ENCODE results near the gene TRAPPC2L.

The TRAPPC2L gene

DNA sequence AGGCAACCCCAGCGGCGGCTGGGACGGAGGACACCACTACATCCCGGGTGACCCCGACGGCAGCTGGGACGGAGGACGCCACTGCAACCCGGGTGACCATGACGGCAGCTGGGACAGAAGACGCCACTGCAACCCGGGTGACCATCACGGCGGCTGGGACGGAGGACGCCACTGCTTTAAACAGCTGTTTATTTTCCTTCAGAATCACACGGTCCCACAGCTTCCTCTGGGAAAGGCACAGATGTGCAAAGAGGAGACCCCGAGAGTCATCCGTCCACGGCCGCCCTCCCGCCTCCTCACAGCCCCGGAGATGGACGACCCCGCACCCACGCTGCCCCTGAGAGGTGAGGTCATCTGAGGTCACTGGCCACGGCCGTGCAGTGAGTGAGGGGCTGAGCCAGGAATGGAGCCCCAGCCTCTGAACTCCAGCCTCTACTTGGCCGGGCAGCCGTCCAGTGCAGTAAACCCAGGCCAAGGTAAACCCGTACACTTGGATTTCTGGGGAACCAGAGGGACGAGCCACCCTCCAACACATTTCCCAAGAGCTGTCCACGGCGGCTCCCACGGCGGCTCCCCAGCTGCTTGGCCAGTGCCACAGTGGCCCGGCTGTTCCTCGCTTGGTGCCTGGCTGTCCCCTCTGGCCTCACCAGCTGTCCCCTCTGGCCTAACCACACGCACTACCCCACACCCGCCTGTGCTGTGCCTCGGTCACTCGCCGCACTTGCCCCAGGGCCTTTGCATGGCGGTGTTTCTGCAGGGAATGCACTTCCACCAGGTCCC is 52.7 kb downstream of the TRAPPC2L start:
- no peaks in the 10 kb centered on the region for H3K27me3 ChIP-seq (replicated peaks; ENCODE audit: control insufficient read depth, insufficient read depth, low read length, poor library complexity, severe bottlenecking)
- DNase-seq = no peak
- no peaks in the 10 kb centered on the region for H3K4me1 ChIP-seq (ENCODE audit: control insufficient read depth, insufficient read depth, low read length, poor library complexity, severe bottlenecking)
- H3K9me3 ChIP-seq (ENCODE audit: control insufficient read depth, low read length) = no peaks in the 10 kb centered on the region
- H3K27ac ChIP-seq (ENCODE audit: insufficient read depth, low read length, poor library complexity, severe bottlenecking) = no peak overlapping the region
- H3K4me3 ChIP-seq (ENCODE audit: insufficient read depth, low read depth, low read length, poor library complexity, severe bottlenecking) = no peak overlapping the region
- no peaks in the 10 kb centered on the region for H3K36me3 ChIP-seq (ENCODE audit: control insufficient read depth, insufficient read depth, low read length)

DNA sequence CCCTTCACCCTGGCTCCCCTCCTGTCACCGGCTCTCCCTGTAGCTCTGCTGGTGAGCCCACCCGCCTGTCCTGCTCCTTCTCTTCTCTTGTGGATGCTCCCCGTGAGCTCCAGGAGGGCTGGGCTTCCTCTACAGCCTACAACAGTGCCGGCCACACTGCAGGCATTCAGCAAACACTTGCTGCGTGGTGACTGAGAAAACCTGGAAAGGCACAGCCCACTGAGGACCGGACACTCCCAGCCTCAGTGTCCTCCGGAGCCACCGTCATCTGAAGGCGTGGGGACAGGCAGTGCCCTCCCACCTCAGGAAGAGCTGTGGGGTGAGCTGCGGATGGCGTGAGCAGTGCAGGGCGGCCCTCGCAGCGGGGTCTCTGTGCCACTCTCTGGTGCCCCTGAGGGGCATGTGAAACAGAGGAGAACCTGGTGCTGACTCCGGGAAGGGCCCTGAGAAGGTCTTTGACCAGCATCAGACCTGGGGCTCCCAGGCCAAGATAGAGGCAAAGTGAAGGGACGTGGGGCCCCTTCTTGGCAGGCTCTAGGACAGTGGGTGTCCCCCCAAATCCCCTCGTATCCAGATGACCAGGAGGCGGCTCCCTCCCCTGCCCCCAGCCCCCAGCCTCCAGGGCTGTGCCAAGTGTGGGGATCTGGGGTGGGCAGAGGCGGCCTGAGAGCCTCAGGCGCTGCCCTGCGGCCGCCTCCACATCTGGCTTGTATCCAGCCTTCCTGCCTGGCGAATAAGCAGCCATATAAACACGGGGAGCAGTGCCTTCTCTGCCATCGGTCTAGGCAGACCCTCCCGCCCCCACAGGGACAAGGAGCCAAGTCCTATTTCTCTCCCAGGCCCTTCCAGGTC is 53.6 kb downstream of the TRAPPC2L start:
- no peaks in the 10 kb centered on the region for H3K4me1 ChIP-seq (ENCODE audit: control insufficient read depth, insufficient read depth, low read length, poor library complexity, severe bottlenecking)
- DNase-seq = no peak
- H3K9me3 ChIP-seq (ENCODE audit: control insufficient read depth, low read length) = no peaks in the 10 kb centered on the region
- H3K27ac ChIP-seq (ENCODE audit: insufficient read depth, low read length, poor library complexity, severe bottlenecking) = no peak overlapping the region
- H3K4me3 ChIP-seq (ENCODE audit: insufficient read depth, low read depth, low read length, poor library complexity, severe bottlenecking) = no peak overlapping the region
- H3K36me3 ChIP-seq (ENCODE audit: control insufficient read depth, insufficient read depth, low read length) = no peaks in the 10 kb centered on the region
- H3K27me3 ChIP-seq (replicated peaks; ENCODE audit: control insufficient read depth, insufficient read depth, low read length, poor library complexity, severe bottlenecking) = no peaks in the 10 kb centered on the region

DNA sequence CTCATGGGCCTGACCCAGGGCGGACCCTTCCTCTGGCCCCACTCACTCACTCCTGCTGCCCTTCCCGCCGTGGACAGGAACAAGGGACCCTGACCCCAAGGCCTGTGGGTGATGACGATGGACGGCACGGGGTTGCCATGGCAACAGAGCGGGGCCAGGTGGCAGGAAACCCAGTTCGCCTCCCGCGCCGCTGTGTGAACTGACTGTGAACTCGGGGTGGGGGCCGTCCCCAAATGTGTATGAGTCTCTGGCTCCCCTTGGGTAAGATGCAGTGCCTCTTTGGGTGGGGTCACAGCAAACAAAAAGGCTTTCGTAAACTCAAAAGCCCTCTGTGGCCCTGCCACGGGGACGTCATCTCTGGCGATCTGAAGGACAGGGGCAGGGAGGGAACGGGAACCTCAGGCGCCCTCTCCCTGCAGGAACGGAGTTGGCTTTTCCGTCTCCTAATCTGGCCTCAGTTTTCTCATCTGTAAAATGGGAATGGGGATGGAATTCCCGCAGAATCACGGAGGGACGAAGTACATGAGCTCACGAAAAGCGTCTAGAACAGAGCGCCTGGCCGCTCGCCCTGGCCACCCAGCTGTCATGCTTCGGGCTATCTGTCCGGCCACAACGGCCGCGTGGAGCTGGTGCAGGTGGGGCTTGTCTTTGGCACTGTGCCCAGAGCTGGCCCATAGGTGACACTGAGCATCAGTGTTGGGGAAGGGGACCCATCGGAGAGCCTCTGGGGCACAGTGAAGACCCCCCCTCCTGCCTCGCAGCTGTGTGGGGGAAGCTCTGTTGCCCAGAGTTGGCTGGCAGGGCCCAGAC is 54.4 kb downstream of the TRAPPC2L start:
- Histone ChIP-seq H3K27me3 (replicated peaks; ENCODE audit: control insufficient read depth, insufficient read depth, low read length, poor library complexity, severe bottlenecking) (no peaks in the 10 kb centered on the region), H3K4me3 (ENCODE audit: insufficient read depth, low read depth, low read length, poor library complexity, severe bottlenecking) (no peak overlapping the region), H3K4me1 (ENCODE audit: control insufficient read depth, insufficient read depth, low read length, poor library complexity, severe bottlenecking) (no peaks in the 10 kb centered on the region), H3K9me3 (ENCODE audit: control insufficient read depth, low read length) (no peaks in the 10 kb centered on the region), H3K36me3 (ENCODE audit: control insufficient read depth, insufficient read depth, low read length) (no peaks in the 10 kb centered on the region), H3K27ac (ENCODE audit: insufficient read depth, low read length, poor library complexity, severe bottlenecking) (no peak overlapping the region)
- no peak for DNase-seq

DNA sequence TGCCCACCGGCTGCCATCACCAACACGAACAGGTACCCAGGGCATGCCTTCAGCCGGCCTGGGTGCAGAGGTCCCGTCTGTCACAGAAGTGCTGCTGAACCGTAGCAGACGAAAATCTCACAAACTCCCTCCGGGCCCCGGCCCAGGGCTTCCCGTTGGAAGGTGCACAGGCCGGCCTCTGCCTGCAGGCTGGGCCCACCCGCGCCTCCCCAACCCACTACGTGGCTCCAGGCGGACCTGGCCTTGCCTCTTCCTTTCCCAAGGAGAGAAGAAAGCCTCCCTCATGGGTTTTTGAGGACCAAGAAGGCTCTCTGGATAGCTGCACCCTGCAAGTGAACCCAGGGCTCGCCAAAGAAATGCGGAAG is 55.0 kb downstream of the TRAPPC2L start:
- DNase-seq = no peak
- no peak overlapping the region for H3K27ac ChIP-seq (ENCODE audit: insufficient read depth, low read length, poor library complexity, severe bottlenecking)
- H3K36me3 ChIP-seq (ENCODE audit: control insufficient read depth, insufficient read depth, low read length) = no peaks in the 10 kb centered on the region
- H3K9me3 ChIP-seq (ENCODE audit: control insufficient read depth, low read length) = no peaks in the 10 kb centered on the region
- no peak overlapping the region for H3K4me3 ChIP-seq (ENCODE audit: insufficient read depth, low read depth, low read length, poor library complexity, severe bottlenecking)
- H3K27me3 ChIP-seq (replicated peaks; ENCODE audit: control insufficient read depth, insufficient read depth, low read length, poor library complexity, severe bottlenecking) = no peaks in the 10 kb centered on the region
- no peaks in the 10 kb centered on the region for H3K4me1 ChIP-seq (ENCODE audit: control insufficient read depth, insufficient read depth, low read length, poor library complexity, severe bottlenecking)
